Breast epithelium (tissue), 4 donors: Measurements from ENCODE around the gene CYCS. TPM values are rescaled to one million over a fixed set of nuclear protein-coding genes. Genes with fewer than 3 reads are reported as not detected.

Experiments used
- DNase-seq, 2 donors: peaks; one replicate each; pipeline ENCODE4 v3.0.0-alpha.2; 2019; ENCODE audit warnings: low spot score in 2 of 2
- H3K27ac ChIP-seq, 2 donors: fragments of 200-600 bp; sonication (generic) in 1 of 2; one replicate each; pipeline ENCODE4 v1.5.1; 2016 to 2019; ENCODE audit warnings: mild to moderate bottlenecking in 1 of 2
- H3K27me3 ChIP-seq, 2 donors: fragments of 200-600 bp; sonication (generic) in 1 of 2; one replicate each; pipeline versions ENCODE4 v1.5.1 to v1.6.0; 2017 to 2019; ENCODE audit warnings: control low read depth in 1 of 2, mild to moderate bottlenecking in 1 of 2
- H3K36me3 ChIP-seq: fragments of 200-600 bp; one replicate; pipeline ENCODE4 v1.5.1; 2019
- H3K4me1 ChIP-seq, 2 donors: fragments of 200-600 bp; sonication (generic); one replicate each; pipeline ENCODE4 v1.5.1; 2016 to 2019; ENCODE audit warnings: control low read depth in 1 of 2
- H3K4me3 ChIP-seq, 3 donors: fragments of 200-600 bp; sonication (generic); 1 replicate in 2 of 3; 2 replicates in 1 of 3; pipeline ENCODE4 v1.5.1; 2016 to 2019; ENCODE audit warnings: mild to moderate bottlenecking in 3 of 3, moderate library complexity in 2 of 3
- H3K9me3 ChIP-seq, 2 donors: fragments of 200-600 bp; sonication (generic) in 1 of 2; one replicate each; pipeline ENCODE4 v1.5.1; 2016 to 2019; ENCODE audit warnings: control low read depth in 1 of 2
- POLR2A ChIP-seq: fragments of 450-650 bp; IDR thresholded peaks from one replicate; pipeline ENCODE4 v1.6.1; 2016; ENCODE audit warnings: antibody characterized with exemption, mild to moderate bottlenecking, moderate library complexity
- POLR2AphosphoS5 ChIP-seq, 3 donors: sonication (generic); formaldehyde crosslinking; IDR thresholded peaks; one replicate each; pipeline ENCODE4 v1.6.1; 2017; ENCODE audit warnings: antibody characterized with exemption in 3 of 3
- intact Hi-C: fragments of 100-400 bp; cut with DNase I; formaldehyde crosslinking; loops from one replicate; pipeline ENCODE4 v1.15.1; 2023; ENCODE audit warnings: low total_unique reads
- total RNA-seq, 3 donors: library from RNA; depleted of rRNA; stranded (reverse); fragments of >200 nt; gene quantifications; one replicate each; pipeline ENCODE4 v1.1.0, GENCODE V29; 2016
- TF ChIP-seq, protein P1 (sequence below), 3 donors: fragments of 450-650 bp; IDR thresholded peaks; one replicate each; pipeline ENCODE4 v1.5.1; 2016 to 2017; ENCODE audit warnings: antibody characterized with exemption in 3 of 3, mild to moderate bottlenecking in 3 of 3, moderate library complexity in 3 of 3

Gene CYCS
- total RNA-seq, 3 donors from 2014 or later: 18.1 to 33.8 (median 30.5) TPM

DNA sequence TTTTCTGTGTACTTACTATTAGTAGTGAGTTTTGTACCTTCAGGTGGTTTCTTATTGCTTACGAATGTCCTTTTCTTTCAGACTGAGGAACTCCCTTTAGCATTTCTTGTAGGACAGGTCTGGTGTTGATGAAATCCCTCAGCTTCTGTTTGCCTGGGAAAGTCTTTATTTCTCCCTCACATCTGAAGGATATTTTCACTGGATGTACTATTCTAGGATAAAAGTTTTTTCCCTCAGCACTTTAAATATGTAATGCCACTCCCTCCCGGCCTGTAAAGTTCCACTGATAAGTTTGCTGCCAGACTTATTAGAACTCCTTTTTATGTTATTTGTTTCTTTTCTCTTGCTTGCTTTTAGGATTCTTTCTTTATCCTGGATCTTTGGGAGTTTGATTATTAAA is 1.7 kb upstream of the CYCS start:
- no peak for DNase-seq
- no peaks in the 10 kb centered on the region for H3K9me3 ChIP-seq
- H3K4me3 ChIP-seq: no peak overlapping the region
- no peak overlapping the region for H3K27ac ChIP-seq
- H3K27me3 ChIP-seq: no peaks in the 10 kb centered on the region
- H3K4me1 ChIP-seq: peaks cover 0 to 5% of the 10 kb centered on the region in 2 donors
- TF ChIP-seq, protein P1, sequence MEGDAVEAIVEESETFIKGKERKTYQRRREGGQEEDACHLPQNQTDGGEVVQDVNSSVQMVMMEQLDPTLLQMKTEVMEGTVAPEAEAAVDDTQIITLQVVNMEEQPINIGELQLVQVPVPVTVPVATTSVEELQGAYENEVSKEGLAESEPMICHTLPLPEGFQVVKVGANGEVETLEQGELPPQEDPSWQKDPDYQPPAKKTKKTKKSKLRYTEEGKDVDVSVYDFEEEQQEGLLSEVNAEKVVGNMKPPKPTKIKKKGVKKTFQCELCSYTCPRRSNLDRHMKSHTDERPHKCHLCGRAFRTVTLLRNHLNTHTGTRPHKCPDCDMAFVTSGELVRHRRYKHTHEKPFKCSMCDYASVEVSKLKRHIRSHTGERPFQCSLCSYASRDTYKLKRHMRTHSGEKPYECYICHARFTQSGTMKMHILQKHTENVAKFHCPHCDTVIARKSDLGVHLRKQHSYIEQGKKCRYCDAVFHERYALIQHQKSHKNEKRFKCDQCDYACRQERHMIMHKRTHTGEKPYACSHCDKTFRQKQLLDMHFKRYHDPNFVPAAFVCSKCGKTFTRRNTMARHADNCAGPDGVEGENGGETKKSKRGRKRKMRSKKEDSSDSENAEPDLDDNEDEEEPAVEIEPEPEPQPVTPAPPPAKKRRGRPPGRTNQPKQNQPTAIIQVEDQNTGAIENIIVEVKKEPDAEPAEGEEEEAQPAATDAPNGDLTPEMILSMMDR (IDR thresholded peaks at IDR 0.05): no peak
- TF ChIP-seq POLR2A (no peak), POLR2AphosphoS5 (IDR thresholded peaks at IDR 0.05) (no peak)
- intact Hi-C loops: no loop called here
- no peaks in the 10 kb centered on the region for H3K36me3 ChIP-seq

DNA sequence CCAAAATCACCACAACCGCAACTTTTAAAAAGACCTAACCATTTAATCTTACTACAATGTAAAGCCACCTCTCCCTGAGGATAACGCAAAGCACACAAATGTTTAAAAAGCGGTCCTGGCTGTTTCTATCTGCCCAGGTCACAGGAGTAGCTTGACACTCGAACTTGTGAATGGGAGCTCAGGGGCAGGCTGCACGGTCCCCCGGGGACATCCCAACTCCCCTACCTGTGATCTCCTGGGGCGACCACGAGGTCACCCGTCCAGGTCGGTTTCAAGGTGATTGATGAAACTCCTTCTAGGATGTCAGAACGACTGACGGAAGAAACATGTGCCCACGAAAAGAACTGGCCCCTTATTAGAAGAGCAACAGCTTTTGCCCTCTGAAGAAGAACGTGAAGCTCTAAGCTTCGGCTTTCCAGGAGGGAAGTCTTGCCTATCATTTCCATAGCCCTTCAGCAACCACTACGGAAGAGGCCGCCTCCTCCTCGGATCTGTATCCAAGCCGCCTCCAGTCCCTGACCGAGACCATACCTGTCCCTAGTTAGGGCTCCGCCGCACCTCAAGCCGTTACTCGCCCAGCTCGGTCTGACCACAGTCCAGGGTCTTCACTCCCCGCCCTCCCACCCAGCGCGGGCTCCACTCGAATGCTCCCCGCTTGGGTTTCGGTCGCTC is 459 bp downstream of the CYCS start:
- Histone ChIP-seq H3K4me1 (peaks cover 0 to 5% of the 10 kb centered on the region in 2 donors), H3K9me3 (no peaks in the 10 kb centered on the region), H3K27me3 (no peaks in the 10 kb centered on the region), H3K36me3 (no peaks in the 10 kb centered on the region), H3K4me3 (peak overlapping the region; percentile 89 to 97 (median 92)), H3K27ac (peak overlapping the region; percentile 98)
- DNase-seq: peak in 1 of 2 donors; percentile 22
- intact Hi-C loops: no loop called here
- TF ChIP-seq POLR2AphosphoS5 (IDR thresholded peaks at IDR 0.05) (no peak), POLR2A (no peak)
- TF ChIP-seq, protein P1 (IDR thresholded peaks at IDR 0.05): no peak

DNA sequence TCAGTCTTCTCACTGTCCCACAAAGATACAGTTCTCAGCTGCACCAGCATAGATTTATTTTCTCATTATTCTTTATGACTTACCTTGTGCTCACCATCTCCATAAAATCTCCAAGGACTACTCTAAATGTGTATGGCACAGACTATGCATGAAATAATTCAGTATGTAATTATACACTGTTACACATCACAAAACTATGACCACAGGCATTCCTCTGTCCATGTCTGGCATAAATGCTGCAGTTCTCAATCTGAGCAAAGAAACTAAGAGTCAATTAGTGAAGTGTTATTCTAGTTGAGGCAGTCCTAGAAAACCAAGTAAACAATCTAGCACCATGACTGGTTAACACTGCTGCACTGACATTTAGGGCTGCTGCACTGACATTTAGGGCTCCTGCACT is 2.7 kb downstream of the CYCS start:
- H3K4me1 ChIP-seq: peaks cover 0 to 5% of the 10 kb centered on the region in 2 donors
- no peak overlapping the region for H3K27ac ChIP-seq
- intact Hi-C loops: no loop called here
- H3K9me3 ChIP-seq: no peaks in the 10 kb centered on the region
- no peak overlapping the region for H3K4me3 ChIP-seq
- DNase-seq: no peak
- no peaks in the 10 kb centered on the region for H3K36me3 ChIP-seq
- H3K27me3 ChIP-seq: no peaks in the 10 kb centered on the region
- TF ChIP-seq, protein P1 (IDR thresholded peaks at IDR 0.05): no peak
- TF ChIP-seq POLR2A: no peak
- TF ChIP-seq POLR2AphosphoS5 (IDR thresholded peaks at IDR 0.05): no peak

DNA sequence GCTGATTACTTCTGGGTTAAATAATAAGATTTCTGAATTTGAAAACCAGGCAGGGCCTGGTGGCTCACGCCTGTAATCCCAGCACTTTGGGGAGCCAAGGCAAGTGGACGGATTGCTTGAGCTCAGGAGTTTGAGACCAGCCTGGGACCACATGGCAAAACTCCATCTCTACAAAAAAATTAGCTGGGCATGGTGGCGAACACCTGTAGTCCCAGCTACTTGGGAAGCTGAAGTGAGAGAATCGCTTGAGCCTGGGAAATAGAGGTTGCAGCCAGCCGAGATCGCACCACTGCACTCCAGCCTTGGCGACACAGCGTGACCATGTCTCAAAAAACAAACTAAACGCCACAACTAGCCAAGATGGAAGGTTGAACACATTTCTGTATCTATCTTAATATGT is 3.5 kb downstream of the CYCS start:
- TF ChIP-seq POLR2AphosphoS5 (IDR thresholded peaks at IDR 0.05) (no peak), POLR2A (no peak)
- TF ChIP-seq, protein P1 (IDR thresholded peaks at IDR 0.05): no peak
- no peak overlapping the region for H3K27ac ChIP-seq
- intact Hi-C loops: no loop called here
- no peaks in the 10 kb centered on the region for H3K9me3 ChIP-seq
- DNase-seq: no peak
- H3K36me3 ChIP-seq: no peaks in the 10 kb centered on the region
- peaks cover 0 to 5% of the 10 kb centered on the region in 2 donors for H3K4me1 ChIP-seq
- H3K27me3 ChIP-seq: no peaks in the 10 kb centered on the region
- H3K4me3 ChIP-seq: no peak overlapping the region

DNA sequence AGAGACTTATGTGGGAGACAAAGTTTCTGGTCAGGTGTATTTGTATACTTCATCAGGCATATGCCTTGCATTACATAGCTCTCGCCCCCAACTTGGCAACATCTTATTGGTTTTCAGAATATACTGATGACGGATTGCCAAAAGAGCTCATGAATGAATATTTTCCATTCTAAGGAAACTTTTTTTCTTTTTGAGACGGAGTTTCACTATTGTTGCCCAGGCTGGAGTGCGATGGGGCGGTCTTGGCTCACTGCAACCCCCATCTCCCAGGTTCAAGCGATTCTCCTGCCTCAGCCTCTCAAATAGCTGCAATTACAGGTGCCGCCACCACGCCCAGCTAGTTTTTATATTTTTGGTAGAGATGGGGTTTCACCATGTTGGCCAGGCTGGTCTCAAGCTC is 6.0 kb downstream of the CYCS start:
- H3K36me3 ChIP-seq: no peaks in the 10 kb centered on the region
- H3K27ac ChIP-seq: no peak overlapping the region
- peaks cover 0 to 3% of the 10 kb centered on the region in 2 donors for H3K4me1 ChIP-seq
- intact Hi-C loops: no loop called here
- no peaks in the 10 kb centered on the region for H3K9me3 ChIP-seq
- TF ChIP-seq POLR2A: no peak
- TF ChIP-seq, protein P1 (IDR thresholded peaks at IDR 0.05): no peak
- no peaks in the 10 kb centered on the region for H3K27me3 ChIP-seq
- no peak for DNase-seq
- H3K4me3 ChIP-seq: no peak overlapping the region
